Liver (tissue), 3 donors: ENCODE measurements around the gene NFATC1.

ENCODE experiments used
- CTCF ChIP-seq: fragments of 150-350 bp; IDR thresholded peaks from 2 replicates; pipeline ENCODE4 v1.5.1; 2017; ENCODE audit warnings: improper control_type of control experiment, low read depth, low read length; ENCODE audit not compliant: missing input control
- JUND ChIP-seq, 2 donors: IDR thresholded peaks; 2 replicates each; pipeline ENCODE4 v1.6.1; 2016; ENCODE audit warnings: antibody characterized with exemption in 2 of 2
- RAD21 ChIP-seq, 2 donors: IDR thresholded peaks; 2 replicates each; pipeline ENCODE4 v1.6.1; 2016; ENCODE audit warnings: antibody characterized with exemption in 2 of 2, mild to moderate bottlenecking in 2 of 2
- REST ChIP-seq: IDR thresholded peaks from 2 replicates; pipeline ENCODE4 v1.6.1; 2016; ENCODE audit warnings: antibody characterized with exemption, mild to moderate bottlenecking
- TF ChIP-seq, protein P1 (sequence below): IDR thresholded peaks from 2 replicates; pipeline ENCODE4 v1.6.1; 2016; ENCODE audit warnings: antibody characterized with exemption
- TF ChIP-seq, protein P2 (sequence below): IDR thresholded peaks from 2 replicates; pipeline ENCODE4 v1.6.1; 2016; ENCODE audit warnings: antibody characterized with exemption
- donor health status: healthy.
- donor health status: healthy.

GRCh38 chr18:79373736-79374135 is 22.0 kb upstream of the NFATC1 start:
- TF ChIP-seq CTCF (no peak), RAD21 (IDR thresholded peaks at IDR 0.05) (no peak), JUND (IDR thresholded peaks at IDR 0.05) (no peak), REST (no peak)
- TF ChIP-seq, protein P1, sequence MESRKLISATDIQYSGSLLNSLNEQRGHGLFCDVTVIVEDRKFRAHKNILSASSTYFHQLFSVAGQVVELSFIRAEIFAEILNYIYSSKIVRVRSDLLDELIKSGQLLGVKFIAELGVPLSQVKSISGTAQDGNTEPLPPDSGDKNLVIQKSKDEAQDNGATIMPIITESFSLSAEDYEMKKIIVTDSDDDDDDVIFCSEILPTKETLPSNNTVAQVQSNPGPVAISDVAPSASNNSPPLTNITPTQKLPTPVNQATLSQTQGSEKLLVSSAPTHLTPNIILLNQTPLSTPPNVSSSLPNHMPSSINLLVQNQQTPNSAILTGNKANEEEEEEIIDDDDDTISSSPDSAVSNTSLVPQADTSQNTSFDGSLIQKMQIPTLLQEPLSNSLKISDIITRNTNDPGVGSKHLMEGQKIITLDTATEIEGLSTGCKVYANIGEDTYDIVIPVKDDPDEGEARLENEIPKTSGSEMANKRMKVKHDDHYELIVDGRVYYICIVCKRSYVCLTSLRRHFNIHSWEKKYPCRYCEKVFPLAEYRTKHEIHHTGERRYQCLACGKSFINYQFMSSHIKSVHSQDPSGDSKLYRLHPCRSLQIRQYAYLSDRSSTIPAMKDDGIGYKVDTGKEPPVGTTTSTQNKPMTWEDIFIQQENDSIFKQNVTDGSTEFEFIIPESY, result no peak
- TF ChIP-seq, protein P2, sequence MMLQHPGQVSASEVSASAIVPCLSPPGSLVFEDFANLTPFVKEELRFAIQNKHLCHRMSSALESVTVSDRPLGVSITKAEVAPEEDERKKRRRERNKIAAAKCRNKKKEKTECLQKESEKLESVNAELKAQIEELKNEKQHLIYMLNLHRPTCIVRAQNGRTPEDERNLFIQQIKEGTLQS, result no peak
